Panc1 (cell line): ENCODE results near the gene PRKD2.

ENCODE experiments used
- POLR2AphosphoS5 ChIP-seq: IDR thresholded peaks from 2 replicates; pipeline ENCODE4 v1.6.1; 2012; ENCODE audit warnings: mild to moderate bottlenecking, low read depth, low read length, moderate library complexity
- REST ChIP-seq, 2 experiments: IDR thresholded peaks; 2 replicates each; pipeline ENCODE4 v1.6.1; 2011 to 2012; ENCODE audit warnings: low read depth in 2 of 2, control low read depth in 1 of 2, low read length in 1 of 2, mild to moderate bottlenecking in 1 of 2, moderate library complexity in 1 of 2; ENCODE audit not compliant: insufficient read depth in 1 of 2
- TF ChIP-seq, protein P1 (sequence below): fragments of 450-650 bp; IDR thresholded peaks from 2 replicates; pipeline ENCODE4 v1.5.1; 2017; ENCODE audit warnings: mild to moderate bottlenecking

DNA sequence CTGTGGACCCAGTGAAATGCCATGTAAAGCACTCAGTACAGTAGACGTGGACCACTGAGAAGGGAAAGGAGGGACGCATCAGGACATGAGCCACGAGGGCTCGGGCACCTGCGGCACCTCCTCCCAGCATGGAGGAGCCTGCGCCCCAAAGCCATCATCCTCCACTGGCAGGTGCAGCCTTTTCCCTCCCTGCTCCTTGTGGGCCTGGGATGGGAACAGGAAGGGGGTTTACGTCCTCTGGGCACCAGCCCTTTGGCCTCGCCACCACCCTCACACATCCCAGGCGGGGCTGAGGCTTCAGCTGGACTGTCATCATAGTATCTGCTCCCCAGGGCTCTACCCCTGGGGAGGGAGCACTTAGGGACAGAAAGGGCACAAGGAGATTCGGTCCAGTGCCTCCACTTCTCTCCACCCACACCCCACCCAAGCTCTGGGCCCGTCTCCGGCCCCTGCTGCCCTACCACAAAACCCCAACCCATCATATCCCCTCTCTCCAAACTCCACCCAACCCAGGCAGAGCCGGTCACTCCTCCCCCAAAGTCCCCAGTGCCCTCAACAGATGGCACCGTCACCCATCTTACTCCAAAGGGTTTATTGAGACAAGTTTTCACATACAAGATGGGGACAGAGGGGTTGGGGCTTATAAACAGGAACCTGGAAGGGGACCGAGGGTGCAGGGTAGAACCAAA lies 2.2 kb upstream of the PRKD2 start:
- TF ChIP-seq REST (IDR thresholded peaks at IDR 0.05; ENCODE audit: insufficient read depth in 1 of 2, low read depth in 2 of 2, low read length in 1 of 2), result no peak
- TF ChIP-seq, protein P1, sequence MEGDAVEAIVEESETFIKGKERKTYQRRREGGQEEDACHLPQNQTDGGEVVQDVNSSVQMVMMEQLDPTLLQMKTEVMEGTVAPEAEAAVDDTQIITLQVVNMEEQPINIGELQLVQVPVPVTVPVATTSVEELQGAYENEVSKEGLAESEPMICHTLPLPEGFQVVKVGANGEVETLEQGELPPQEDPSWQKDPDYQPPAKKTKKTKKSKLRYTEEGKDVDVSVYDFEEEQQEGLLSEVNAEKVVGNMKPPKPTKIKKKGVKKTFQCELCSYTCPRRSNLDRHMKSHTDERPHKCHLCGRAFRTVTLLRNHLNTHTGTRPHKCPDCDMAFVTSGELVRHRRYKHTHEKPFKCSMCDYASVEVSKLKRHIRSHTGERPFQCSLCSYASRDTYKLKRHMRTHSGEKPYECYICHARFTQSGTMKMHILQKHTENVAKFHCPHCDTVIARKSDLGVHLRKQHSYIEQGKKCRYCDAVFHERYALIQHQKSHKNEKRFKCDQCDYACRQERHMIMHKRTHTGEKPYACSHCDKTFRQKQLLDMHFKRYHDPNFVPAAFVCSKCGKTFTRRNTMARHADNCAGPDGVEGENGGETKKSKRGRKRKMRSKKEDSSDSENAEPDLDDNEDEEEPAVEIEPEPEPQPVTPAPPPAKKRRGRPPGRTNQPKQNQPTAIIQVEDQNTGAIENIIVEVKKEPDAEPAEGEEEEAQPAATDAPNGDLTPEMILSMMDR, result no peak
- no peak for TF ChIP-seq POLR2AphosphoS5
